H1 (cell line): ENCODE results near the gene MGAT5B. TPM values are rescaled to one million over a fixed set of nuclear protein-coding genes. Genes with fewer than 3 reads are reported as not detected.

Source experiments
- CTCF ChIA-PET: fragments of 300-600 bp; sonication (Branson Sonifier 250); formaldehyde crosslinking; loops from one replicate; lab custom pipeline; 2021; ENCODE audit not compliant: partially characterized antibody; lab: Charles Lee
- POLR2A ChIA-PET: fragments of 300-600 bp; sonication (Branson Sonifier 250); formaldehyde crosslinking; loops from one replicate; lab custom pipeline; 2021; ENCODE audit warnings: inconsistent platforms; ENCODE audit not compliant: partially characterized antibody; lab: Charles Lee
- DNase-seq, 2 experiments: peaks; one replicate each; pipeline versions ENCODE4 v3.0.0 to v3.0.0-alpha.2; 2010 to 2022; ENCODE audit warnings: low spot score in 2 of 2, low read depth in 1 of 2, mixed read lengths in 1 of 2
- FAIRE-seq: peaks from 2 replicates; lab custom pipeline; 2011; peaks lifted over from hg19 to GRCh38; lab: Jason Lieb, UNC
- H2AFZ ChIP-seq: 2 replicates; pipeline ENCODE4 v1.8.1; 2012; ENCODE audit warnings: low read length, inconsistent platforms
- H2AK5ac ChIP-seq: 2 replicates; pipeline ENCODE4 v1.6.1; 2013; ENCODE audit warnings: low read depth, low read length
- H2BK120ac ChIP-seq: replicated peaks from 2 replicates; pipeline ENCODE3; 2013; ENCODE audit warnings: low read depth, low read length, inconsistent platforms
- H2BK12ac ChIP-seq: 2 replicates; pipeline ENCODE4 v1.6.1; 2013; ENCODE audit warnings: low read depth, low read length
- H2BK15ac ChIP-seq: 2 replicates; pipeline ENCODE4 v1.6.1; 2013; ENCODE audit warnings: low read length
- H2BK20ac ChIP-seq: 2 replicates; pipeline ENCODE4 v1.6.1; 2013; ENCODE audit warnings: low read length
- H2BK5ac ChIP-seq: 2 replicates; pipeline ENCODE4 v1.6.1; 2013; ENCODE audit warnings: low read depth, low read length
- H3K14ac ChIP-seq: 2 replicates; pipeline ENCODE4 v1.6.1; 2013; ENCODE audit warnings: inconsistent platforms; ENCODE audit not compliant: insufficient read length
- H3K18ac ChIP-seq: 2 replicates; pipeline ENCODE4 v1.6.1; 2013; ENCODE audit warnings: low read length; ENCODE audit errors: extremely low read depth
- H3K23ac ChIP-seq: 2 replicates; pipeline ENCODE4 v1.6.1; 2013; ENCODE audit warnings: inconsistent platforms; ENCODE audit not compliant: insufficient read length
- H3K23me2 ChIP-seq: 2 replicates; pipeline ENCODE4 v1.6.1; 2013; ENCODE audit warnings: low read depth, low read length
- H3K27ac ChIP-seq: 2 replicates; pipeline ENCODE4 v1.6.1; 2011; ENCODE audit warnings: low read depth, low read length, inconsistent platforms
- H3K27me3 ChIP-seq, 4 experiments: replicated peaks in 1 of 4; 1 replicate in 1 of 4; 2 replicates in 3 of 4; pipeline versions ENCODE4 v1.6.1 to v1.8.1; 2011 to 2013; ENCODE audit warnings: low read length in 3 of 4, mild to moderate bottlenecking in 3 of 4, inconsistent platforms in 2 of 4, mixed read lengths in 2 of 4, moderate library complexity in 1 of 4; ENCODE audit not compliant: control insufficient read depth in 3 of 4, insufficient read depth in 3 of 4; ENCODE audit errors: extremely low read depth in 1 of 4
- H3K36me3 ChIP-seq, 4 experiments: 2 replicates each; pipeline versions ENCODE4 v1.6.1 to v1.8.1; 2011 to 2013; ENCODE audit warnings: mild to moderate bottlenecking in 4 of 4, low read length in 3 of 4, moderate library complexity in 2 of 4, control low read depth in 1 of 4, inconsistent platforms in 1 of 4; ENCODE audit not compliant: insufficient read depth in 4 of 4, control insufficient read depth in 2 of 4
- H3K4ac ChIP-seq: replicated peaks from 2 replicates; pipeline ENCODE3; 2013; ENCODE audit warnings: low read length, low read depth, mixed read lengths, inconsistent platforms; ENCODE audit not compliant: insufficient read length
- H3K4me1 ChIP-seq, 4 experiments: replicated peaks in 1 of 4; 1 replicate in 1 of 4; 2 replicates in 3 of 4; pipeline versions ENCODE4 v1.6.1 to v1.8.1; 2011 to 2013; ENCODE audit warnings: low read length in 3 of 4, inconsistent platforms in 2 of 4, mixed read lengths in 1 of 4; ENCODE audit not compliant: insufficient read depth in 4 of 4, control insufficient read depth in 3 of 4
- H3K4me2 ChIP-seq, 2 experiments: 2 replicates each; pipeline versions ENCODE4 v1.6.1 to v1.8.1; 2011 to 2013; ENCODE audit warnings: low read depth in 2 of 2, low read length in 2 of 2, control low read depth in 1 of 2, inconsistent platforms in 1 of 2, mild to moderate bottlenecking in 1 of 2; ENCODE audit not compliant: insufficient read depth in 1 of 2
- H3K4me3 ChIP-seq, 4 experiments: fragments of 200-600, 300-600 bp in 1 of 4; sonication (generic), shearing (Covaris generic), sonication (Bioruptor Twin) in 1 of 4; 2 replicates each; pipeline versions ENCODE4 v1.5.1 to v1.8.1; 2011 to 2016; ENCODE audit warnings: low read length in 4 of 4, low read depth in 3 of 4, control low read depth in 2 of 4, inconsistent platforms in 2 of 4, mild to moderate bottlenecking in 2 of 4, mixed read lengths in 1 of 4, moderate library complexity in 1 of 4; ENCODE audit not compliant: insufficient read depth in 2 of 4; ENCODE audit errors: extremely low read depth in 1 of 4
- H3K56ac ChIP-seq: replicated peaks from 2 replicates; pipeline ENCODE3; 2013; ENCODE audit warnings: low read depth, mild to moderate bottlenecking, mixed read lengths, low read length, inconsistent platforms; ENCODE audit not compliant: insufficient read length
- H3K79me1 ChIP-seq: 2 replicates; pipeline ENCODE4 v1.6.1; 2013; ENCODE audit warnings: low read depth, low read length, control low read depth
- H3K79me2 ChIP-seq, 2 experiments: 2 replicates each; pipeline versions ENCODE4 v1.6.1 to v1.8.1; 2012 to 2013; ENCODE audit warnings: low read length in 2 of 2, mild to moderate bottlenecking in 2 of 2, inconsistent platforms in 1 of 2; ENCODE audit not compliant: insufficient read depth in 2 of 2, control insufficient read depth in 1 of 2
- H3K9ac ChIP-seq, 4 experiments: replicated peaks in 1 of 4; 1 replicate in 1 of 4; 2 replicates in 3 of 4; pipeline versions ENCODE4 v1.6.1 to v1.8.1; 2011 to 2013; ENCODE audit warnings: low read depth in 3 of 4, low read length in 3 of 4, control low read depth in 2 of 4, mild to moderate bottlenecking in 2 of 4, moderate library complexity in 2 of 4, inconsistent platforms in 1 of 4; ENCODE audit errors: extremely low read depth in 1 of 4
- H3K9me3 ChIP-seq, 2 experiments: 2 replicates each; pipeline versions ENCODE4 v1.6.1 to v1.8.1; 2012 to 2013; ENCODE audit warnings: mild to moderate bottlenecking in 2 of 2, moderate library complexity in 2 of 2, control low read depth in 1 of 2, inconsistent platforms in 1 of 2, low read depth in 1 of 2, low read length in 1 of 2, mixed read lengths in 1 of 2; ENCODE audit not compliant: insufficient read depth in 2 of 2
- H4K20me1 ChIP-seq, 2 experiments: replicated peaks in 1 of 2; 2 replicates each; pipeline versions ENCODE3 to v1.8.1; 2011 to 2013; ENCODE audit warnings: inconsistent platforms in 2 of 2, low read length in 2 of 2, mild to moderate bottlenecking in 1 of 2; ENCODE audit not compliant: insufficient read depth in 2 of 2, control insufficient read depth in 1 of 2
- H4K5ac ChIP-seq: 2 replicates; pipeline ENCODE4 v1.6.1; 2013; ENCODE audit warnings: low read length, low read depth, mixed read lengths, inconsistent platforms; ENCODE audit not compliant: insufficient read length
- H4K8ac ChIP-seq: 2 replicates; pipeline ENCODE4 v1.8.0; 2013; ENCODE audit warnings: mild to moderate bottlenecking, moderate library complexity, low read length, inconsistent platforms; ENCODE audit not compliant: insufficient read depth; ENCODE audit errors: extremely low read depth
- H4K91ac ChIP-seq: replicated peaks from 2 replicates; pipeline ENCODE3; 2013; ENCODE audit warnings: low read length, mixed read lengths, inconsistent platforms; ENCODE audit not compliant: insufficient read length
- BRCA1 ChIP-seq: IDR thresholded peaks from 2 replicates; pipeline ENCODE4 v1.6.1; 2012; ENCODE audit warnings: low read depth, low read length, improper control_type of control experiment
- CBX8 ChIP-seq: fragments of 300-800, 300-1000 bp; sonication (generic); IDR thresholded peaks from 2 replicates; pipeline ENCODE4 v1.7.1; 2016; ENCODE audit warnings: low read depth, low read length, borderline replicate concordance
- CEBPB ChIP-seq: IDR thresholded peaks from 2 replicates; pipeline ENCODE4 v1.6.1; 2012; ENCODE audit warnings: low read depth, low read length
- KDM4A ChIP-seq: IDR thresholded peaks from one replicate; pipeline ENCODE4 v1.7.1; 2012; ENCODE audit warnings: low read depth, mild to moderate bottlenecking, moderate library complexity, low read length, inconsistent platforms; ENCODE audit not compliant: severe bottlenecking
- MAFK ChIP-seq: IDR thresholded peaks from 2 replicates; pipeline ENCODE4 v1.6.1; 2012; ENCODE audit warnings: low read depth, mild to moderate bottlenecking, improper control_type of control experiment, low read length
- POLR2A ChIP-seq, 2 experiments: IDR thresholded peaks; 1 replicate in 1 of 2; 2 replicates in 1 of 2; pipeline ENCODE4 v1.6.1; 2011; ENCODE audit warnings: low read depth in 2 of 2, low read length in 2 of 2, mild to moderate bottlenecking in 2 of 2; ENCODE audit errors: control extremely low read depth in 1 of 2
- POU5F1 ChIP-seq: IDR thresholded peaks from 2 replicates; pipeline ENCODE4 v1.6.1; 2011; ENCODE audit warnings: low read depth, mild to moderate bottlenecking, low read length, moderate library complexity
- WGBS, 2 experiments: shearing (Covaris generic) in 1 of 2; methylation state at CpG; one replicate each; pipeline versions ENCODE4 v1.1.6 to v1.1.7; 2013 to 2015; ENCODE audit warnings: low lambda C conversion rate in 2 of 2, mixed read lengths in 2 of 2, inconsistent platforms in 1 of 2, low coverage in 1 of 2, missing lambda C conversion rate in 1 of 2; ENCODE audit not compliant: insufficient replicate concordance in 2 of 2, insufficient coverage in 1 of 2, insufficient read length in 1 of 2; ENCODE audit errors: extremely low coverage in 1 of 2, missing lambda C conversion rate in 1 of 2; 5-methylcytosine and 5-hydroxymethylcytosine counted together
- polyA plus RNA-seq, 7 experiments: library from polyadenylated mRNA; depleted of rRNA in 3 of 7; stranded (reverse) in 5 of 7; unstranded in 2 of 7; fragments of >200 nt in 5 of 7; fragments of 200-250 nt in 2 of 7; gene quantifications; 1 replicate in 5 of 7; 2 replicates in 1 of 7; 4 replicates in 1 of 7; pipeline versions ENCODE4 v1.2.1 to v1.2.3, GENCODE V29; 2011 to 2013; ENCODE audit warnings: missing spikeins in 2 of 7, mixed read lengths in 2 of 7
- total RNA-seq: library from RNA; stranded (reverse); fragmentation: NEBNext Ultra II Directional; extraction: Animal tissue kit (Norgen Biotek cat#: 25700); gene quantifications from 2 replicates; pipeline ENCODE4 v1.2.1, GENCODE V29; 2021

The MGAT5B gene
- total and polyA plus RNA-seq, 2 of the 8 experiments (the other 6 are each of a cell fraction or from before 2014, with no cell fraction given), result 7.9 to 8.2 TPM

- no peak overlapping the region for H3K18ac ChIP-seq
- H2BK15ac ChIP-seq, result no peak overlapping the region
- no peak overlapping the region for H2AK5ac ChIP-seq
- no peak overlapping the region for H3K4me2 ChIP-seq
- no peak overlapping the region for H4K8ac ChIP-seq
- H3K9me3 ChIP-seq, result no peaks in the 10 kb centered on the region
- no peak overlapping the region for H3K23ac ChIP-seq
- H2BK20ac ChIP-seq, result no peak overlapping the region
- 90% methylated on average over 21 of the region's 27 CpGs; no CpG with 5 or more reads in 1 of the 2 experiments for WGBS, 2 experiments
- no peak overlapping the region for H3K14ac ChIP-seq
- H3K27me3 ChIP-seq, result no peaks in the 10 kb centered on the region
- H3K36me3 ChIP-seq, result no peaks in the 10 kb centered on the region; a peak in 2 of 8 replicates
- H4K91ac ChIP-seq, result no peak overlapping the region
- FAIRE-seq (no peak), DNase-seq (no peak)
- no peak overlapping the region for H3K4ac ChIP-seq
- no peak overlapping the region for H3K56ac ChIP-seq
- H4K5ac ChIP-seq, result no peak overlapping the region
- H2BK120ac ChIP-seq, result no peak overlapping the region
- TF ChIP-seq BRCA1, result no peak
- no peak for TF ChIP-seq POLR2A (IDR thresholded peaks at IDR 0.05; ENCODE audit: control extremely low read depth in 1 of 2, low read depth in 2 of 2, low read length in 2 of 2)
- no peak for TF ChIP-seq POU5F1
- TF ChIP-seq KDM4A, result no peak
- TF ChIP-seq CEBPB, result no peak
- no peak for TF ChIP-seq MAFK
- no peak for TF ChIP-seq CBX8
- no peaks in the 10 kb centered on the region for H3K79me2 ChIP-seq
- no peak overlapping the region for H3K4me3 ChIP-seq
- peaks cover 0 to 5% (median 0%) of the 10 kb centered on the region in 4 experiments; a peak in 2 of 7 replicates for H3K4me1 ChIP-seq
- H2BK12ac ChIP-seq, result no peak overlapping the region
- CTCF ChIA-PET, result interaction anchor here (1.7 kb wide), 1 partner anchor 16 kb away, joined by 3 read pairs; no protein-coding TSS in a partner anchor
- H2BK5ac ChIP-seq, result no peak overlapping the region
- POLR2A ChIA-PET, result no interaction called here
- H4K20me1 ChIP-seq, result no peaks in the 10 kb centered on the region
- H3K27ac ChIP-seq, result no peak overlapping the region
- H3K79me1 ChIP-seq, result no peaks in the 10 kb centered on the region
- H3K9ac ChIP-seq, result no peak overlapping the region
- no peak overlapping the region for H2AFZ ChIP-seq
- H3K23me2 ChIP-seq, result no peaks in the 10 kb centered on the region; the same call in 1 of the 2 replicates
These were observed 80.6 kb downstream of the MGAT5B start for GRCh38 chr17:76948726-76949342.
